ENCODE results near the gene TRAF2.

DNA sequence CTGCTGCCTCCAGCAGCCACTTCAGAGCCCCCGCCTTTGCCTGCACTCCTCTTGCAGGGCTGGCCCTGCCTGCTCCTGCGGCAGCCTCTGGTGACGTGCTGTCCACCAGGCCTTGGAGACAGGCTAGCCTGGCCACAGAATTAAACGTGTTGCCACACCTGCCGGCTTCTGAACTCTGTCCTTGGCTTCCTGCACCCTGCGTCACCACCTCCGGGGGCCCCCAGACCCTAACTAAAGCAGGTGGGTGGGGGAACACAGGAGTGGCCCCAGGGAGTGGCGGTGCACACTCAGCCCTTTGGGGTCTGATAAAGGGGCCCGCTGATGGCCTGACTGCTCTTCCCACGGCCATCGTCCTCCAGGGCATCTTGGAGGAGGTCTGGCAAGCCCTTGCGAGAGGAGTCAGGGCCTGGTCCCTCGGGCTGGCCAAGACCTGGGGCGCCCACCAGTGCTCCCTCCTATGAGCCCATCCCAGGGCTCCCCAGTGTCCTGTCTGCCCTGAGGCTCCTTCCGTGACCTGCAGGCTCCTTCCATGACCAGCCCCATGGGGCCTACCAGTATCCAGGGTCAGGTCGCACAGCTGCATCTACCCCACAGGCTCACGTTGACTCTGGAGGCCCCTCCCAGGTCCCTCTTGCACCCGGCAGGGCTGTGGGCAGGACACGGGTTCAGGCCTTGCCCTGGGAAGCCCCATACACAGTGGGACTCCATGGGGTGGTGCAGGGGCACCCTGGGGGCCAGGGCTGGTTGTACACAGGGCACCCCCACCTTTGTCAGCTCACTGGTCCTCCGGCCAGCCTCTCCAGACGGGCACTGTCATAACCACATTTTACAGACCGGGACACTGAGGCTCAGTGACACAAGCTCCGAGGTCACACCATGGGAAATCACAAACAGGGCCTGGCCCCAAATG is 35.2 kb upstream of the TRAF2 start:
- TF ChIP-seq CTCF (IDR thresholded peaks at IDR 0.05 in 8 of 11, conservative IDR thresholded peaks at IDR 0.05 in 3 of 11) (no peak), POLR2A (IDR thresholded peaks at IDR 0.05) (no peak)

Measured in spleen (tissue), 7 donors.